Prostate gland (tissue), 2 donors: ENCODE results near the gene SPATA24.

Experiments used
- POLR2AphosphoS5 ChIP-seq: sonication (generic); formaldehyde crosslinking; IDR thresholded peaks from one replicate; pipeline ENCODE4 v1.6.1; 2017; ENCODE audit warnings: antibody characterized with exemption
- TF ChIP-seq, protein P1 (sequence below), 4 experiments: fragments of 200-600 bp in 2 of 4; fragments of 450-650 bp in 2 of 4; sonication (generic) in 2 of 4; IDR thresholded peaks; 1 replicate in 3 of 4; 2 replicates in 1 of 4; pipeline ENCODE4 v1.5.1; 2016 to 2019; ENCODE audit warnings: antibody characterized with exemption in 4 of 4, mild to moderate bottlenecking in 2 of 4, moderate library complexity in 2 of 4

DNA sequence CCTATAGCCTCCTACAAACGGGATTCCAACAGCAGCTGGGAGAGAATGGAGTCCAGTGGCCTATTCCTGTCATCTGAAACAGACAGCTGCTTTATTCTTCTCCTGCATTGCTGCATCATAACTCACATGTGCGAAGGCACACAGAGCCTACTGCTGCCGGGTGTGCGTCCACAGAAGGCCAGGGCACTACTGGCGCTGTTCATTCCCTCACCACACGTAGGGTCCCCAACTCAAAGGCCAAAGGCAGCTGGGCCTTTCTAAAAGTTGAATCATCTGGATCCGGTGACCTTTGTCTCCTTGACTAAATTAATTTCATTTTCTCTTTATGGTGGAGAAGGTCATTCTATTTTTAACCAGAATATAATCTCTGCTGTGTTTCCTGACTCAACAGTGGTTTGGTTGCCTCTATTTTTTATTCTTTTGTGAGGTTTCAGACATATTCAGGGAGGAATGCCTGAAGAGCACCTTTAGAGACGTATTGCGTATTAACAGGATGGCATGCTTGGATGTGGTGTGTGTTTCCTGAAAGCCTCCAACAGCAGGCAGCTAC, 10.8 kb upstream of the SPATA24 start:
- TF ChIP-seq, protein P1, sequence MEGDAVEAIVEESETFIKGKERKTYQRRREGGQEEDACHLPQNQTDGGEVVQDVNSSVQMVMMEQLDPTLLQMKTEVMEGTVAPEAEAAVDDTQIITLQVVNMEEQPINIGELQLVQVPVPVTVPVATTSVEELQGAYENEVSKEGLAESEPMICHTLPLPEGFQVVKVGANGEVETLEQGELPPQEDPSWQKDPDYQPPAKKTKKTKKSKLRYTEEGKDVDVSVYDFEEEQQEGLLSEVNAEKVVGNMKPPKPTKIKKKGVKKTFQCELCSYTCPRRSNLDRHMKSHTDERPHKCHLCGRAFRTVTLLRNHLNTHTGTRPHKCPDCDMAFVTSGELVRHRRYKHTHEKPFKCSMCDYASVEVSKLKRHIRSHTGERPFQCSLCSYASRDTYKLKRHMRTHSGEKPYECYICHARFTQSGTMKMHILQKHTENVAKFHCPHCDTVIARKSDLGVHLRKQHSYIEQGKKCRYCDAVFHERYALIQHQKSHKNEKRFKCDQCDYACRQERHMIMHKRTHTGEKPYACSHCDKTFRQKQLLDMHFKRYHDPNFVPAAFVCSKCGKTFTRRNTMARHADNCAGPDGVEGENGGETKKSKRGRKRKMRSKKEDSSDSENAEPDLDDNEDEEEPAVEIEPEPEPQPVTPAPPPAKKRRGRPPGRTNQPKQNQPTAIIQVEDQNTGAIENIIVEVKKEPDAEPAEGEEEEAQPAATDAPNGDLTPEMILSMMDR (IDR thresholded peaks at IDR 0.05): no peak
- TF ChIP-seq POLR2AphosphoS5: no peak
